Thyroid gland (tissue), 4 donors: Measurements from ENCODE around the gene SUCLA2. TPM values are rescaled to one million over a fixed set of nuclear protein-coding genes. Genes with fewer than 3 reads are reported as not detected.

ENCODE experiments used
- DNase-seq, 2 donors: peaks; one replicate each; pipeline ENCODE4 v3.0.0-alpha.2; 2019
- H3K27ac ChIP-seq, 3 donors: fragments of 200-600 bp; sonication (generic); 1 replicate in 2 of 3; 2 replicates in 1 of 3; pipeline ENCODE4 v1.5.1; 2016 to 2019; ENCODE audit warnings: mild to moderate bottlenecking in 1 of 3, moderate library complexity in 1 of 3
- H3K27me3 ChIP-seq: fragments of 200-600 bp; sonication (generic); one replicate; pipeline ENCODE4 v1.5.1; 2019
- H3K36me3 ChIP-seq, 2 donors: fragments of 200-600 bp; sonication (generic); one replicate each; pipeline ENCODE4 v1.5.1; 2016 to 2019
- H3K4me1 ChIP-seq, 2 donors: fragments of 200-600 bp; sonication (generic); one replicate each; pipeline ENCODE4 v1.5.1; 2017 to 2019
- H3K4me3 ChIP-seq, 3 donors: fragments of 200-600 bp; sonication (generic); replicated peaks in 1 of 3; 1 replicate in 2 of 3; 2 replicates in 1 of 3; pipeline ENCODE4 v1.5.1; 2016; ENCODE audit warnings: mild to moderate bottlenecking in 1 of 3
- H3K9me3 ChIP-seq: fragments of 200-600 bp; sonication (generic); one replicate; pipeline ENCODE4 v1.5.1; 2017
- CTCF ChIP-seq, 6 experiments: fragments of 200-600 bp in 3 of 6; fragments of 450-650 bp in 3 of 6; sonication (generic) in 3 of 6; IDR thresholded peaks; one replicate each; pipeline ENCODE4 v1.5.1; 2016 to 2019; ENCODE audit warnings: antibody characterized with exemption in 6 of 6, mild to moderate bottlenecking in 2 of 6, inconsistent platforms in 1 of 6, moderate library complexity in 1 of 6
- POLR2A ChIP-seq, 2 donors: fragments of 450-650 bp; IDR thresholded peaks; one replicate each; pipeline ENCODE4 v1.6.1; 2017; ENCODE audit warnings: antibody characterized with exemption in 2 of 2, mild to moderate bottlenecking in 2 of 2, moderate library complexity in 1 of 2
- WGBS, 2 donors: methylation state at CpG; one replicate each; pipeline ENCODE4 v1.1.5; 2017; 5-methylcytosine and 5-hydroxymethylcytosine counted together
- intact Hi-C: fragments of 100-400 bp; cut with DNase I; formaldehyde crosslinking; loops from one replicate; pipeline ENCODE4 v1.15.1; 2023
- total RNA-seq, 4 donors: library from RNA; depleted of rRNA; stranded (reverse); fragments of >200 nt; gene quantifications; one replicate each; pipeline ENCODE4 v1.2.3, GENCODE V29; 2016

SUCLA2 gene
- total RNA-seq: 10 to 100 TPM; 51.7 to 81.6 (median 57.4) TPM

- TF ChIP-seq POLR2A (IDR thresholded peaks at IDR 0.05): peak in 1 of 2 donors; percentile 68
- peak in 1 of 6 experiments; percentile 30 for TF ChIP-seq CTCF (IDR thresholded peaks at IDR 0.05)
- Histone ChIP-seq H3K9me3 (no peaks in the 10 kb centered on the region), H3K4me3 (peak within 1 kb of the TSS; percentile 23 to 92 (median 77)), H3K4me1 (peaks cover 10 to 17% of the 10 kb centered on the region in 2 donors), H3K27me3 (no peaks in the 10 kb centered on the region), H3K36me3 (no peaks in the 10 kb centered on the region), H3K27ac (peak within 1 kb of the TSS; percentile 32 to 82 (median 74))
- intact Hi-C loops: no loop called here
- DNase-seq: peak; percentile 90 to 91
- WGBS, 2 donors: 15 to 18% methylated on average over 17 to 21 of the region's 52 CpGs
These were observed at the start of gene SUCLA2 for GRCh38 chr13:48001114-48001881. Gene SUCLA2 (minus strand): TSS chr13:48001273. CDS start chr13:48001269, 4 bp downstream.

DNA sequence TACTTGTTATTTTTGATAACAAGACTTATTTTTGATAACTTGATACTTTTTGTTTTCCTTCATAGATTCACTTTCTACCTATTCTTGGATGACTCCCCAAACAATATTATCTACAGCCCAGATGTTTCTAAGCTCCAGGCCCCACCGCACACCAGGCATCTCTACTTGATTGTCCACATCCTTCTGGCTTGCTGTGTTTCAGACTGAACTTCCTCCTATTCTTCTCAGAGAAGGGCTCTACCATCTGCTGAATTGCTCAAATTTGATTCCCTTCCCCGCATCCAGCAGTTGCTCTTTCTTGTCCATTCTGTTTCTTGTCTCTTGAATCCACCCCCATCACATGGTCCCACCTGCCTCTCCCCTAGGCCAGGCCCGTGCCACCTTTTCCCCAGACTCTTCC, 49.5 kb upstream of the SUCLA2 start:
- WGBS, 2 donors: 87 to 95% methylated on average over 3 of the region's 3 CpGs
- Histone ChIP-seq H3K27me3 (no peaks in the 10 kb centered on the region), H3K4me3 (no peak overlapping the region), H3K27ac (no peak overlapping the region), H3K4me1 (peaks cover 9 to 12% of the 10 kb centered on the region in 2 donors), H3K9me3 (no peaks in the 10 kb centered on the region), H3K36me3 (peaks cover 0 to 3% of the 10 kb centered on the region in 2 donors)
- no peak for TF ChIP-seq POLR2A (IDR thresholded peaks at IDR 0.05)
- TF ChIP-seq CTCF (IDR thresholded peaks at IDR 0.05): no peak
- DNase-seq: no peak
- intact Hi-C loops: no loop called here

DNA sequence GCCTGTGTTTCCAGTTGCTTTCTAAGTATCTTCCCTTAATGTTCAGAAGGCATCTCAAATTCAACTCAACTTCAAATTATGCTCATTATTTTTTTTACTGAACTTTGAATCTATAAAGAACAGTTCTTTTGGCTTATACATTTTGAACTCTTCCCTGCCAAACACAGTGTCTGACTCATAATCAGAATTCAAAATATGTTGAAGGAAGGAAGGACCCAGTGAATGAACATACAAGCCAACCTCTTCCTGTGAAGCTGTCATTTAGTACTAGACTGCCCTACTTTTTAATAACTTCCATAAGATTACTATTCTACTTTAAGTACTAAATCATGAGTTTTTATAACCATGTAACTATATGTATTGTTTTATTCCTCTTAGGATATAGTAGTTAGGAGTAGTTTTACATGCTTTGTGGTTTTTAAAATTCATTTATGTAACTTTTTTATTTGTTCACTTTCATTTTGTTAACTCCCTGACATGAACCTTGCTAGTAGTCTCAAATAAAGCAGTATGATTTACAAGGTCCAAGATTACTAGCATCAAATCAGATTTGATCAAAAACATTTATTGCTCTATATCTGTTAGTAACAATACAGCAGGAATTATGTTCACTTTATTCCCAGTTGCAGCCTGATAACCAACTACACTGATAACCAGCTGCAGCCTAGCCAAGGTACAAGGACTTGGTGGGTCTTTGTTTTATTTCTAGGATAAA, 42.9 kb upstream of the SUCLA2 start:
- Histone ChIP-seq H3K4me1 (peaks cover 6 to 8% of the 10 kb centered on the region in 2 donors), H3K4me3 (no peak overlapping the region), H3K27me3 (no peaks in the 10 kb centered on the region), H3K9me3 (no peaks in the 10 kb centered on the region), H3K27ac (no peak overlapping the region), H3K36me3 (peaks cover 0 to 3% of the 10 kb centered on the region in 2 donors)
- intact Hi-C loops: no loop called here
- no peak for DNase-seq
- TF ChIP-seq POLR2A (IDR thresholded peaks at IDR 0.05) (no peak), CTCF (IDR thresholded peaks at IDR 0.05) (no peak)

DNA sequence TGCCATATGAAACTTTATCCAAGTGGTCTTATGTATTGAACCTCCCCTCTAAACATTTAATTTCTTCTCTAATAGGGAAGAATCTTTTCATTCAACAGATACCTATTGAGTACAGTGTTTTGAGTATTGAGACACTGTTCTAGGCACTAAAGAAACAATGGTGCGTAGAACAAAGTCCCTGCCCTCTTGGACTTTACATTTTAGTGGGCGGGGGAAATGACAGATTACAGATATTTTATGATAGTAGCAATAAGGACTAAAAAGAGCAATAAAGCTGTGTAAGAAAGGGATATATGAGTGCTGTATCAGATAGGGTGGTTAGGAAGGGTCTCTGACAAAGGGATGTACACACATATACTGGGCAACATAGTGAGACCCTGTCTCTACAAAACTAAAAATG, 41.8 kb upstream of the SUCLA2 start:
- intact Hi-C loops: no loop called here
- TF ChIP-seq POLR2A (IDR thresholded peaks at IDR 0.05) (no peak), CTCF (IDR thresholded peaks at IDR 0.05) (no peak)
- WGBS, 2 donors: 99% methylated on average over 2 of the region's 2 CpGs
- Histone ChIP-seq H3K27me3 (no peaks in the 10 kb centered on the region), H3K27ac (no peak overlapping the region), H3K9me3 (no peaks in the 10 kb centered on the region), H3K4me1 (peaks cover under 1 to 5% of the 10 kb centered on the region in 2 donors), H3K36me3 (peaks cover 0 to 3% of the 10 kb centered on the region in 2 donors), H3K4me3 (no peak overlapping the region)
- no peak for DNase-seq

- no peaks in the 10 kb centered on the region for H3K27me3 ChIP-seq
- WGBS, 2 donors: 92 to 94% methylated on average over 1 of the region's 1 CpG
- no peak for TF ChIP-seq CTCF (IDR thresholded peaks at IDR 0.05)
- TF ChIP-seq POLR2A (IDR thresholded peaks at IDR 0.05): no peak
- no peak overlapping the region for H3K27ac ChIP-seq
- H3K36me3 ChIP-seq: peaks cover 0 to 3% of the 10 kb centered on the region in 2 donors
- H3K9me3 ChIP-seq: no peaks in the 10 kb centered on the region
- intact Hi-C loops: no loop called here
- H3K4me3 ChIP-seq: no peak overlapping the region
- DNase-seq: no peak
- H3K4me1 ChIP-seq: peaks cover 6 to 11% of the 10 kb centered on the region in 2 donors
These were observed 39.8 kb upstream of the SUCLA2 start for GRCh38 chr13:48040896-48041295.
